GM21423 (cell line): ENCODE results near the gene SARS1.
A peak's percentile ranks its signal among the peaks of the same experiment; 100 is the strongest.
"Not testable (repeated sequence)": the region's sequence is repeated elsewhere in the genome, so short reads cannot be mapped to it uniquely, and the experiment has no call there.

Experiments used
- ATAC-seq: cut with Tn5 transposase; IDR thresholded peaks from one replicate; pipeline ENCODE4 v1.9.1; 2021; ENCODE audit warnings: mild to moderate bottlenecking, moderate library complexity; ENCODE audit not compliant: unreplicated experiment

SARS1 gene

GRCh38 chr1:109213824-109214693 lies at the start of gene SARS1:
SARS1 (plus strand) TSS chr1:109213918; CDS start chr1:109213993, 75 bp downstream.
- ATAC-seq = peak; percentile 81

- no peak for ATAC-seq
Measured at GRCh38 chr1:109164538-109164937, 49.2 kb upstream of the SARS1 start.

- ATAC-seq = peak; percentile 74
Measured at GRCh38 chr1:109167001-109167506, 46.7 kb upstream of the SARS1 start.

GRCh38 chr1:109170035-109170764 lies 43.5 kb upstream of the SARS1 start:
- no peak for ATAC-seq

GRCh38 chr1:109171646-109172045 lies 42.1 kb upstream of the SARS1 start:
- no peak for ATAC-seq

- not testable (repeated sequence) for ATAC-seq
Measured at GRCh38 chr1:109176349-109176748, 37.4 kb upstream of the SARS1 start.

- not testable (repeated sequence) for ATAC-seq
Measured at GRCh38 chr1:109180715-109181084, 33.0 kb upstream of the SARS1 start.

- no peak for ATAC-seq
Measured at GRCh38 chr1:109181085-109181806, 32.5 kb upstream of the SARS1 start.

GRCh38 chr1:109181807-109182163 lies 31.9 kb upstream of the SARS1 start:
- no peak for ATAC-seq

- ATAC-seq = no peak
Measured at GRCh38 chr1:109183058-109183738, 30.5 kb upstream of the SARS1 start.

GRCh38 chr1:109184687-109185086 lies 29.0 kb upstream of the SARS1 start:
- no peak for ATAC-seq

GRCh38 chr1:109185357-109185756 lies 28.4 kb upstream of the SARS1 start:
- no peak for ATAC-seq

GRCh38 chr1:109185990-109186732 lies 27.6 kb upstream of the SARS1 start:
- no peak for ATAC-seq

- no peak for ATAC-seq
Measured at GRCh38 chr1:109186733-109187086, 27.0 kb upstream of the SARS1 start.

GRCh38 chr1:109187127-109187526 lies 26.6 kb upstream of the SARS1 start:
- ATAC-seq = no peak

- ATAC-seq = no peak
Measured at GRCh38 chr1:109188200-109188599, 25.5 kb upstream of the SARS1 start.

GRCh38 chr1:109188781-109189180 lies 24.9 kb upstream of the SARS1 start:
- no peak for ATAC-seq

GRCh38 chr1:109190189-109190588 lies 23.5 kb upstream of the SARS1 start:
- ATAC-seq = no peak

GRCh38 chr1:109191377-109191776 lies 22.3 kb upstream of the SARS1 start:
- ATAC-seq = no peak

- ATAC-seq = no peak
Measured at GRCh38 chr1:109191891-109192290, 21.8 kb upstream of the SARS1 start.
